OCI-LY3 (cell line): ENCODE measurements around the gene ANKRD13A.

Experiments used
- H2AFZ ChIP-seq: fragments of 200-600, 300-600 bp; shearing (Covaris generic); 2 replicates; pipeline ENCODE4 v1.6.0; 2014; ENCODE audit warnings: antibody characterized with exemption, low read depth, low read length
- H3K27ac ChIP-seq: fragments of 200-600, 300-600 bp; sonication (generic); 2 replicates; pipeline ENCODE4 v1.5.1; 2014; ENCODE audit warnings: mild to moderate bottlenecking, low read length, moderate library complexity, mixed read lengths
- H3K27me3 ChIP-seq: fragments of 200-600, 300-600 bp; sonication (generic); 2 replicates; pipeline ENCODE4 v1.6.1; 2014; ENCODE audit warnings: low read depth, low read length, mixed read lengths
- H3K36me3 ChIP-seq: fragments of 200-600, 300-600 bp; sonication (generic); replicated peaks from 2 replicates; pipeline ENCODE3; 2014; ENCODE audit warnings: low read depth, low read length, mixed read lengths
- H3K4me1 ChIP-seq: fragments of 300-600, 200-600 bp; sonication (generic); 2 replicates; pipeline ENCODE4 v1.6.1; 2014; ENCODE audit warnings: low read length, mixed read lengths
- H3K4me2 ChIP-seq: fragments of 200-600, 300-600 bp; sonication (generic); 2 replicates; pipeline ENCODE4 v1.6.1; 2014; ENCODE audit warnings: low read length, mixed read lengths
- H3K4me3 ChIP-seq: fragments of 300-600, 200-600 bp; sonication (generic); 2 replicates; pipeline ENCODE4 v1.5.1; 2014; ENCODE audit warnings: antibody characterized with exemption, mild to moderate bottlenecking, low read length, moderate library complexity
- H3K79me2 ChIP-seq: fragments of 300-600, 200-600 bp; shearing (Covaris generic); 2 replicates; pipeline ENCODE4 v1.6.1; 2014; ENCODE audit warnings: mild to moderate bottlenecking, low read length, mixed read lengths
- H3K9ac ChIP-seq: fragments of 300-600, 200-600 bp; shearing (Covaris generic); 2 replicates; pipeline ENCODE4 v1.6.0; 2014; ENCODE audit warnings: mild to moderate bottlenecking, low read length, moderate library complexity
- H3K9me3 ChIP-seq: fragments of 200-600, 300-600 bp; shearing (Covaris generic); 2 replicates; pipeline ENCODE4 v1.6.1; 2014; ENCODE audit warnings: low read length, mixed read lengths; ENCODE audit not compliant: insufficient read depth
- H4K20me1 ChIP-seq: fragments of 200-600, 300-600 bp; sonication (generic); 2 replicates; pipeline ENCODE4 v1.6.1; 2016; ENCODE audit warnings: low read length, mixed read lengths; ENCODE audit not compliant: insufficient read depth
- CTCF ChIP-seq: fragments of 200-600, 300-600 bp; sonication (generic); IDR thresholded peaks from 2 replicates; pipeline ENCODE4 v1.5.1; 2014; ENCODE audit warnings: antibody characterized with exemption, low read length, low read depth
- EZH2phosphoT487 ChIP-seq: fragments of 200-600 bp; shearing (Covaris generic); IDR thresholded peaks from 2 replicates; pipeline ENCODE4 v1.6.1; 2018; ENCODE audit warnings: antibody characterized with exemption, mixed run types, low read depth

Gene ANKRD13A

GRCh38 chr12:110012137-110012536 lies 12.9 kb downstream of the ANKRD13A start:
- TF ChIP-seq EZH2phosphoT487 (no peak), CTCF (no peak)
- Histone ChIP-seq H3K9me3 (peaks cover 4% of the 10 kb centered on the region; the same call in 1 of the 2 replicates), H3K79me2 (peaks cover 71% of the 10 kb centered on the region), H3K4me3 (peak overlapping the region; percentile 76), H3K4me1 (peaks cover 75% of the 10 kb centered on the region), H2AFZ (no peak overlapping the region), H4K20me1 (no peaks in the 10 kb centered on the region), H3K27me3 (no peaks in the 10 kb centered on the region), H3K9ac (peak overlapping the region; percentile 89), H3K27ac (peak overlapping the region; percentile 99), H3K36me3 (peaks cover 47% of the 10 kb centered on the region), H3K4me2 (peak overlapping the region; percentile 99)

GRCh38 chr12:110012659-110013058 lies 13.4 kb downstream of the ANKRD13A start:
- peaks cover 4% of the 10 kb centered on the region; the same call in 1 of the 2 replicates for H3K9me3 ChIP-seq
- H3K79me2 ChIP-seq: peaks cover 66% of the 10 kb centered on the region
- peak overlapping the region; percentile 89 for H3K9ac ChIP-seq
- no peaks in the 10 kb centered on the region for H3K27me3 ChIP-seq
- no peaks in the 10 kb centered on the region for H4K20me1 ChIP-seq
- no peak for TF ChIP-seq EZH2phosphoT487
- TF ChIP-seq CTCF: no peak
- peak overlapping the region; percentile 99 for H3K27ac ChIP-seq
- H2AFZ ChIP-seq: no peak overlapping the region
- H3K4me2 ChIP-seq: peak overlapping the region; percentile 99
- H3K4me3 ChIP-seq: peak overlapping the region; percentile 76
- H3K36me3 ChIP-seq: peaks cover 50% of the 10 kb centered on the region
- peaks cover 74% of the 10 kb centered on the region for H3K4me1 ChIP-seq

- Histone ChIP-seq H3K79me2 (peaks cover 60% of the 10 kb centered on the region), H3K4me3 (no peak overlapping the region), H3K36me3 (peaks cover 64% of the 10 kb centered on the region), H3K27me3 (no peaks in the 10 kb centered on the region), H3K9me3 (no peaks in the 10 kb centered on the region), H2AFZ (no peak overlapping the region), H4K20me1 (no peaks in the 10 kb centered on the region), H3K27ac (peak overlapping the region; percentile 73), H3K4me1 (peaks cover 51% of the 10 kb centered on the region), H3K4me2 (peak overlapping the region; percentile 48), H3K9ac (peak overlapping the region; percentile 33; the same call in 1 of the 2 replicates)
- TF ChIP-seq CTCF (peak; percentile 28), EZH2phosphoT487 (no peak)
Measured at GRCh38 chr12:110015132-110015531, 15.9 kb downstream of the ANKRD13A start.

GRCh38 chr12:110020956-110021355 lies 21.7 kb downstream of the ANKRD13A start:
- no peak overlapping the region for H3K27ac ChIP-seq
- H3K27me3 ChIP-seq: no peaks in the 10 kb centered on the region
- H3K9ac ChIP-seq: no peak overlapping the region
- no peaks in the 10 kb centered on the region for H3K9me3 ChIP-seq
- H2AFZ ChIP-seq: no peak overlapping the region
- H3K79me2 ChIP-seq: peaks cover 65% of the 10 kb centered on the region
- no peak overlapping the region for H3K4me2 ChIP-seq
- TF ChIP-seq EZH2phosphoT487 (no peak), CTCF (no peak)
- peaks cover 25% of the 10 kb centered on the region for H4K20me1 ChIP-seq
- H3K4me3 ChIP-seq: no peak overlapping the region
- H3K4me1 ChIP-seq: peaks cover 36% of the 10 kb centered on the region
- peaks cover 79% of the 10 kb centered on the region for H3K36me3 ChIP-seq
